Mesendoderm (in vitro differentiated cells): ENCODE data around the gene B9D2.
"Not testable (repeated sequence)": the region's sequence is repeated elsewhere in the genome, so short reads cannot be mapped to it uniquely, and the experiment has no call there.

Experiments used
- DNase-seq: peaks from one replicate; pipeline ENCODE4 v3.0.0; 2013
- H2AK5ac ChIP-seq: 2 replicates; pipeline ENCODE4 v1.6.1; 2013; ENCODE audit warnings: low read length, inconsistent platforms
- H2BK120ac ChIP-seq: 2 replicates; pipeline ENCODE4 v1.6.1; 2013; ENCODE audit warnings: low read depth, mild to moderate bottlenecking, low read length, moderate library complexity, mixed read lengths
- H2BK15ac ChIP-seq: replicated peaks from 2 replicates; pipeline ENCODE4 v1.6.1; 2013; ENCODE audit warnings: low read depth, mild to moderate bottlenecking, moderate library complexity
- H2BK5ac ChIP-seq: 2 replicates; pipeline ENCODE4 v1.6.1; 2013; ENCODE audit warnings: low read length, inconsistent platforms
- H3K18ac ChIP-seq: 2 replicates; pipeline ENCODE4 v1.6.1; 2013; ENCODE audit warnings: mild to moderate bottlenecking, low read length, mixed read lengths
- H3K23ac ChIP-seq: one replicate; pipeline ENCODE4 v1.6.1; 2013; ENCODE audit warnings: low read length
- H3K27ac ChIP-seq: 2 replicates; pipeline ENCODE4 v1.5.1; 2013; ENCODE audit warnings: low read depth, mild to moderate bottlenecking, inconsistent platforms, low read length, moderate library complexity
- H3K27me3 ChIP-seq: 2 replicates; pipeline ENCODE4 v1.6.1; 2013; ENCODE audit warnings: low read length, control low read depth, mild to moderate bottlenecking, inconsistent platforms; ENCODE audit not compliant: insufficient read depth, poor library complexity
- H3K36me3 ChIP-seq: 2 replicates; pipeline ENCODE4 v1.6.1; 2013; ENCODE audit warnings: low read length, inconsistent platforms; ENCODE audit not compliant: control insufficient read depth, insufficient read depth
- H3K4ac ChIP-seq: one replicate; pipeline ENCODE4 v1.6.1; 2013; ENCODE audit warnings: low read depth, mild to moderate bottlenecking, low read length, moderate library complexity
- H3K4me1 ChIP-seq: 2 replicates; pipeline ENCODE4 v1.6.1; 2013; ENCODE audit warnings: low read depth, low read length, inconsistent platforms; ENCODE audit not compliant: control insufficient read depth
- H3K4me2 ChIP-seq: 2 replicates; pipeline ENCODE4 v1.6.1; 2013; ENCODE audit warnings: low read length
- H3K4me3 ChIP-seq: 2 replicates; pipeline ENCODE4 v1.5.1; 2013; ENCODE audit warnings: mild to moderate bottlenecking, low read length
- H3K56ac ChIP-seq: one replicate; pipeline ENCODE4 v1.6.1; 2013; ENCODE audit warnings: low read length
- H3K79me1 ChIP-seq: 2 replicates; pipeline ENCODE4 v1.6.1; 2013; ENCODE audit warnings: low read length, inconsistent platforms
- H3K79me2 ChIP-seq: 2 replicates; pipeline ENCODE4 v1.6.1; 2013; ENCODE audit warnings: mild to moderate bottlenecking, low read length; ENCODE audit not compliant: control insufficient read depth, insufficient read depth
- H3K9ac ChIP-seq: 2 replicates; pipeline ENCODE4 v1.6.1; 2013; ENCODE audit warnings: low read length, inconsistent platforms
- H4K5ac ChIP-seq: one replicate; pipeline ENCODE4 v1.6.1; 2013; ENCODE audit warnings: low read length
- H4K8ac ChIP-seq: one replicate; pipeline ENCODE4 v1.6.1; 2013; ENCODE audit warnings: low read depth, mild to moderate bottlenecking, control low read depth, low read length, moderate library complexity
- WGBS: extraction: QIAGEN DNeasy Blood & Tissue Kit; methylation state at CpG from one replicate; pipeline ENCODE4 v1.1.7; 2013; ENCODE audit warnings: low lambda C conversion rate, missing lambda C conversion rate; ENCODE audit not compliant: insufficient coverage; ENCODE audit errors: extremely low coverage; 5-methylcytosine and 5-hydroxymethylcytosine counted together

Gene B9D2

DNA sequence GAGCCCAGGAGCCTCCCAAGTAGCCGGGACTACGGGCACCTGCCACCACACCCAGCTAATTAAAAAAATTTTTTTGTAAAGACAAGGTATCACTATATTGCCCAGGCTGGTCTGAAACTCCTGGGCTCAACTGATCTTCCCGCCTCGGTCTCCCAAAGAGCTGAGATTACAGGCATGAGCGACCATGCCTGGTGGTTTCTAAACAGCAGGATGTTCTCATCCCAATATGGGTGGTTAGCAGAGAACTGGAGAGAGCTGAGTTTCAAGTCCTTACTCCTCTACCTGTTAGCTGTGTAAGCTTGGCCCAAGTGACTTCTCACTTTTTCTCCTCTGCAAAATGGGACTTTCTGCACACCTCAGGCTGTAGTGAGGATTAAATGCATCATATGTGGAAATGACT lies 20.4 kb upstream of the B9D2 start:
- H3K79me1 ChIP-seq: no peaks in the 10 kb centered on the region
- H3K36me3 ChIP-seq: no peaks in the 10 kb centered on the region
- no peak overlapping the region for H3K56ac ChIP-seq
- no peak overlapping the region for H3K4me3 ChIP-seq
- H3K23ac ChIP-seq: no peak overlapping the region
- no peak for DNase-seq
- H3K27ac ChIP-seq: no peak overlapping the region
- no peaks in the 10 kb centered on the region for H3K4me1 ChIP-seq
- WGBS: no CpG with 5 or more reads among the region's 5 CpGs
- no peak overlapping the region for H2BK15ac ChIP-seq
- no peaks in the 10 kb centered on the region for H3K79me2 ChIP-seq
- H2BK120ac ChIP-seq: no peak overlapping the region
- H4K8ac ChIP-seq: no peak overlapping the region
- no peak overlapping the region for H3K9ac ChIP-seq
- H3K4ac ChIP-seq: no peak overlapping the region
- no peak overlapping the region for H2AK5ac ChIP-seq
- no peak overlapping the region for H3K18ac ChIP-seq
- H3K27me3 ChIP-seq: no peaks in the 10 kb centered on the region
- no peak overlapping the region for H3K4me2 ChIP-seq
- H4K5ac ChIP-seq: no peak overlapping the region
- no peak overlapping the region for H2BK5ac ChIP-seq

DNA sequence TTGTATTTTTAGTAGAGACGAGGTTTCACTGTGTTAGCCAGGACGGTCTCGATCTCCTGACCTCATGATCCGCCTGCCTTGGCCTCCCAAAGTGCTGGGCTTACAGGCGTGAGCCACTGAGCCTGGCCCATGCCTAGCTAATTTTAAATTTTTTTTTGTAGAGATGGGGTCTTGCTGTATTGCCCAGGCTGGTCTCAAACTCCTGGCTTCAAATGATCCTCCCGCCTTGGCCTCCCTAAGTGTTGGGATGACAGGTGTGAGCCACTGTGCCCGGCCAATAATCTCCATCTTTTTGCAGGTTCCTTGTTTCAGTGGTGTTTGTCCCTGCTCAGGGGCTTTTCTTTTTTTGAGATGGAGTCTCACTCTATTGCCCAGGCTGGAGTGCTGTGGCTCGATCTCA lies 17.6 kb upstream of the B9D2 start:
- H4K8ac ChIP-seq, H3K4me1 ChIP-seq, H2BK120ac ChIP-seq, H3K4me3 ChIP-seq, H2BK15ac ChIP-seq, DNase-seq, H2BK5ac ChIP-seq, H2AK5ac ChIP-seq, H3K36me3 ChIP-seq, H3K79me2 ChIP-seq, H3K4me2 ChIP-seq, H3K4ac ChIP-seq, H3K79me1 ChIP-seq, H3K27me3 ChIP-seq, H4K5ac ChIP-seq, H3K23ac ChIP-seq, H3K9ac ChIP-seq, H3K18ac ChIP-seq, H3K27ac ChIP-seq, H3K56ac ChIP-seq: not testable (repeated sequence)
- WGBS: no CpG with 5 or more reads among the region's 8 CpGs

DNA sequence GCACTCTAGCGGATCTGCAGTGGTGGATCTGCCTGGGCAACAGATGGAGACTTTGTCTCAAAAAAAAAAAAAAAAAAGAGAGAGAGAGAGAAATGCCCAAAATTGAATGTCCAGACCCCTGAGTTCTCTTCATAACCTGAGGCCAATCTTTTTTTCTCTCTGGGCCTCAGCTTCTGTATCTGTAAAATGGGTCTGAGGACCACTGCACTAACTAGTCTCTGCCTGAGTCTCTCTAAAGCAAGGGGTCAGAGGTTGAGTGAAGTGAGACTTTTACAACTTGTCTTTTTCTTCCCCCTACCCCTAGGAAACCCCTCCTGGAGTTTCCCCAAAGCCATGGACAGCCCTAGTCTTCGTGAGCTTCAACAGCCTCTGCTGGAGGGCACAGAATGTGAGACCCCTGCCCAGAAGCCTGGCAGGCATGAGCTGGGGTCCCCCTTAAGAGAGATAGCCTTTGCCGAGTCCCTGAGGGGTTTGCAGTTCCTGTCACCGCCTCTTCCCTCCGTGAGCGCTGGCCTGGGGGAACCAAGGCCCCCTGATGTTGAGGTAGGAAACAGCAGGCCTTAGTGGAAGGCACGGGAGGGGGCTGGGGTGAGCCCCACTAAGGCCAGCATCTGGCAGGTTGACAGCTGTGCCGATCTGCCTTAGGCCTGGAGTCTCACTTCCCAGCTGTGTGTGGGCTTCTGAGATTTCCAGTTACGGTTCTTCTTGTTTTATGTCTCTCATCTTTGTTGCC lies 14.2 kb upstream of the B9D2 start:
- H3K56ac ChIP-seq: no peak overlapping the region
- no CpG with 5 or more reads among the region's 9 CpGs for WGBS
- no peak overlapping the region for H2BK120ac ChIP-seq
- no peak overlapping the region for H3K4me3 ChIP-seq
- H3K4ac ChIP-seq: no peak overlapping the region
- no peak overlapping the region for H4K5ac ChIP-seq
- H3K36me3 ChIP-seq: no peaks in the 10 kb centered on the region
- H3K27ac ChIP-seq: no peak overlapping the region
- no peak overlapping the region for H4K8ac ChIP-seq
- H3K27me3 ChIP-seq: no peaks in the 10 kb centered on the region
- no peak overlapping the region for H3K4me2 ChIP-seq
- H3K79me2 ChIP-seq: no peaks in the 10 kb centered on the region
- H2AK5ac ChIP-seq: no peak overlapping the region
- H2BK15ac ChIP-seq: no peak overlapping the region
- peak; percentile 80 for DNase-seq
- no peaks in the 10 kb centered on the region for H3K4me1 ChIP-seq
- H2BK5ac ChIP-seq: no peak overlapping the region
- H3K79me1 ChIP-seq: peaks cover 2% of the 10 kb centered on the region
- no peak overlapping the region for H3K18ac ChIP-seq
- H3K9ac ChIP-seq: no peak overlapping the region
- H3K23ac ChIP-seq: no peak overlapping the region

DNA sequence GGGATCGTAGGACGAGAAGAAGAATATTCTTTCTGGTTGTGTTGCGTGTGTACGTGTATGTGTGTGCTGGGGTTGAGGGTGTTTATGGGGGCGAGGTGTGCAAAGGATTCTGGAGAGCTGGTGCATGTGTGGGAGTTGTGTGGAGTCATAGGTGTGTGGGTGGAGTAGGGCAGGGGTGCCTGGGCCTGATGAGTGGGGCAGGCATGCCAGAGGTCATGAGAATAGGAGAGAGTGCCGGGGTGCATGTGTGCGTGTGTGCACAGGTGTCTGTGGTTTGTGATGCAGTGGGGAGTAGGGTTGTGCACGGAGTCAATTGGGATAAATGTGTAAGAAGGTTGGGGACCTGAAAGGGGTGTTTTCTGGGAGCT lies 13.0 kb upstream of the B9D2 start:
- Histone ChIP-seq H4K5ac (no peak overlapping the region), H3K27ac (no peak overlapping the region), H2BK5ac (no peak overlapping the region), H3K4ac (no peak overlapping the region), H3K23ac (peak overlapping the region; percentile 15), H3K4me2 (peak overlapping the region; percentile 85), H2BK120ac (no peak overlapping the region), H3K18ac (no peak overlapping the region), H3K79me1 (peaks cover 2% of the 10 kb centered on the region), H2BK15ac (no peak overlapping the region), H3K9ac (peak overlapping the region; percentile 80), H3K36me3 (no peaks in the 10 kb centered on the region), H3K4me3 (no peak overlapping the region), H2AK5ac (no peak overlapping the region), H3K56ac (peak overlapping the region; percentile 88), H4K8ac (no peak overlapping the region), H3K4me1 (no peaks in the 10 kb centered on the region), H3K27me3 (no peaks in the 10 kb centered on the region), H3K79me2 (no peaks in the 10 kb centered on the region)
- no CpG with 5 or more reads among the region's 8 CpGs for WGBS
- no peak for DNase-seq

DNA sequence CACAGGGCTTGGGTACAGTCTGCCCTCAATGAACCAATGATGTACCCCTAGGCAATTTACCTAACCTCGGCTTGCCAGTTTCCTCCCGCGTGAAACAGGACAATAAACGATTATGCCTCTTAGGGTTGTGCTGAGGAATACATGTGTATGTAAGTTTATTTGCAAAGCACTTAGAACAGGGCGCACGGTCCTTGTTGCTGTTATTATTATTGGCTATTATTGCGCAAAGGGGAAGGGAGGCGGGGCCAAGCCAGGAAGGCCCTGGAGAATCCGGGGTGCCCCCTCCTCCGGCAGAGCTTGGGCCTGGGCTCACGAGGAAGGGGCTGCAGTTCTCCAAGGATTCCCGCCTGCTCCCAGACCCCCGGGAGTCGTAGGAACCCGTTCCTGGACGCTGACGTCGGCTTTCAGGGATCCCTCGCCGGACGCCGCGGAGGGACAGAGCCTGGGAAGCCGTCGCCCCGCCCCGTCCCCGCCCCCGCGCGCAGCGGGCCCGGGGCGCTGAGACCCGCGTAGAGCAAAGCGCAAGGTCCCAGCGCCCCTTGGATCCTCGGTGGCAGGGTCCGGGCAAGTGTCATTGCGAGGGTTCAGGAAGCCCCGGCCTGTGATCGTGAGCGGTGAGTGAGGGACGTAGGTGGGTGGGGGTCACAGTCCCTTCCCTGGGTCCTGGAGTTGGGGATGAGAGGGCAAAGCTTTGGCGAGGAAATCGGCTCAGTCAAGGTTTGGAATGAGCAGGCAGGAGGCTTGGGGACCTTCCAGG lies 12.5 kb upstream of the B9D2 start, which contains the start of gene TMEM91:
TSS of gene TMEM91 (plus strand) at position 293 of the 757 bp plus-strand sequence. CDS start 1,777 bp downstream, outside the sequence.
- Histone ChIP-seq H3K4ac (no peak within 1 kb of the TSS), H4K5ac (no peak within 1 kb of the TSS), H3K4me3 (peak within 1 kb of the TSS; percentile 46), H2BK120ac (no peak within 1 kb of the TSS), H3K79me2 (no peaks in the 10 kb centered on the region), H3K27ac (no peak within 1 kb of the TSS), H3K36me3 (no peaks in the 10 kb centered on the region), H2BK5ac (no peak within 1 kb of the TSS), H2BK15ac (no peak within 1 kb of the TSS), H3K79me1 (peaks cover 2% of the 10 kb centered on the region), H3K4me1 (no peaks in the 10 kb centered on the region), H4K8ac (no peak within 1 kb of the TSS), H3K18ac (no peak within 1 kb of the TSS), H3K56ac (peak within 1 kb of the TSS; percentile 88), H3K4me2 (peak within 1 kb of the TSS; percentile 85), H2AK5ac (no peak within 1 kb of the TSS), H3K9ac (peak within 1 kb of the TSS; percentile 80), H3K27me3 (no peaks in the 10 kb centered on the region), H3K23ac (peak within 1 kb of the TSS; percentile 15)
- WGBS: no CpG with 5 or more reads among the region's 47 CpGs
- DNase-seq: peak; percentile 63
